Stimulated activated CD4-positive, alpha-beta T cell treated with anti-CD3 and anti-CD28 coated beads, Interleukin-2, amount 100 ng/mL, for 4 hours (primary cell): ENCODE data around the gene ARVCF.

Experiments used
- DNase-seq: peaks from one replicate; pipeline ENCODE4 v3.0.0-alpha.2; 2020; ENCODE audit warnings: low read depth

Gene ARVCF

DNA sequence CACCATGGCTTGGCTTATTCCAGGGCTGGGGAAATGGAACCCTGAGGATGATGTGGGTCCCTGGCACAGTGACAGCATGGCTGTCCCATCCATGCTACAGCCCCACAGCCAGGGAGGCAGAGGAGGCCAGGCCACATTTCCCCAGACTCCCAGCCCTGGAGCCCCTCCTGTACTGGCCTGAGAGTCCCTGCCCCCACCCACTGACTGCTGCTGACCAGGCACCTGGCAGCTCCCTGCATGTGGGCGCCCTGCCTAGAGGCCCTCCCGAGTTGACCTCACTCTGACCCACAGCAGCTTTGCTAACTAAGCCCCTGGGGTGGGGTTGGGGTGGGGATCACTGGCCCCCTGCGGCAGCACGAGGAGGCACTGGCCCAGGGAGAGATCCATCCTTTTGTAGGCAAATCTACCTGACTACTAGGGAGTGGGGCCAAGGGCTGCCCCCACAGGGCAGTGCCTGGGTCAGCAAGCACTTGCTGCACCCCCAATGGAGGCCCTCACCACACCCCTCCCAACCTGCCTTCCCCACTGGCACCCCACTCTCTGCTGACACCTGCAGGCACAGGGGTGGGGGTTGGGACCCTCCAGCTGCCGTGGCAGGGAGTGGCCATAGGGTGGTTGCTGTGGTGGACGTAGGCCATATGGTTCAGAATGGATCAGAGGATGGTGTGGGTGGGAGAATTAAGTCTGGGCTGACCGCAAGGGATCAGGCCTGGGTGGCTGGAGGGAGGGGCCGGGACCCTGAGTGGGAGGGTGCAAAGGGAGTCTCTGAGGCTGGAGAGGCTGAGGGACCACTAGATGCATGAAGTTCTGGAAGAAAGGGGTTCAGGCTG, 17.4 kb downstream of the ARVCF start:
- DNase-seq = no peak

DNA sequence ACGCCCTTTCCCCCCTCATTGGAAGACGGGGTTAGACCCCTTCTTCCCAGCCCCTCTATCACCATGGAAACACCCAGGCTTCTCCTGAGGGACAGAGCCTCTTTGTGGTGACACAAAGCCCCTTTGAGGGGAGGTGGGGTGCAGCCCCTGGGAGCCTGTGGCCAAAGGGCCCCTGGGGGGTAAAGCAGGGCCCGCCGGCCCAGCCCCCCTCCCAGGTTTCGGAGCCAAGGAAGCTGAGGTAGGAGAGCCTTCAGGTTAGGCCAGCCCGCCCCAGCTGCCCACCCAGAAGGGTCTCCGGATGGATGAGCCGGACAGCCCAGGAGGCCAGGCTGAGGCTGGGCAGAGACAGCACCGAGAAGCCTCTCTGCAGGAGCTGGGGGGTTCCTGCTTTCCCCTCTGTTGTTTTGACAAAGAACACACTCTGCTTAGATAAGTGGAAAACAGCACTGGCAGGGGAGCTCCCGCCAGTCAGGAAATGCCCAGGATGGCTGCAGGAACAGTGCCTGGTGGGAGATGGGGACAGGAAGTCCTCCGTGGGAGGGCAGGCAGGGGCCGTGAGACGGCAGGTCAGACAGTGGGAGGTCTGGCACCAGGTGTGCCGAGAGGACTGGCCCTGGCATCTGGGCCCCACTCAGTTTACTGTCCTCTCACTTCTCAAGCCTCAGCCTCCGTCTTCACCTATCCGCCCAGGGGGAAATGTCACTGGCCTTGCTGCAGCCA, 18.2 kb downstream of the ARVCF start:
- no peak for DNase-seq

DNA sequence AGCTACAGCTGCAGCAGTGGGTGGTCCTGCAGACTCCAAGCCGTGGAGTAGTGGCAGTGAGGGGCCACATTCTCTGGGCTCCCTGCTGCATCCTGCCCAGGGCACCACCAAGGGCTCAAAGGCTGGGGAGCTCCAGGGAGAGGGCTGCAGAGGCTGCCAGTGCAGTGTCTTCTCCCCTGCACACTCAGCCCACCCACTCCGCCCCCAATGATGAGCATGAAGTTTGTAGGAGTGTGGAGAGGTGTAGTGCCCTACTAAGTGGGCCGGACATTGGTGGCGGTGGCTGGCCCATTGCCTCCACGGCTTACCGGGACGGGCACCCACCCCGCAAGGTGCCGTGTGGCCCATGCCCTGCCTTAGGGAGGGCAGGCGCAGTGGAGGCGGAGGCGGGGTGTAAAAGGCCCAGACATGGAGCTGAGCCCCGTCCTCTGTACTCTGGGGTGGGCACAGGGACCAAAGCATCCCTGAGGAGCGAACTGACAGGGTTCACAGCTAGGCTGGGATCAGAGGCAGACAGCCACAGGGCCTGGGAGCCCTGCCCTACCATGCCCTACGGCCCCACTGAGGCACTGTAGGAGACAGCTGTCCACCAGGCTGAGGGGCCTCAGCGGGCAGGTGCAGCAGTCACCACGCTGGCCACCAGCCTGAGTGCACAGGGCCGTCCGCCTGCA, 18.9 kb downstream of the ARVCF start:
- DNase-seq = no peak

DNA sequence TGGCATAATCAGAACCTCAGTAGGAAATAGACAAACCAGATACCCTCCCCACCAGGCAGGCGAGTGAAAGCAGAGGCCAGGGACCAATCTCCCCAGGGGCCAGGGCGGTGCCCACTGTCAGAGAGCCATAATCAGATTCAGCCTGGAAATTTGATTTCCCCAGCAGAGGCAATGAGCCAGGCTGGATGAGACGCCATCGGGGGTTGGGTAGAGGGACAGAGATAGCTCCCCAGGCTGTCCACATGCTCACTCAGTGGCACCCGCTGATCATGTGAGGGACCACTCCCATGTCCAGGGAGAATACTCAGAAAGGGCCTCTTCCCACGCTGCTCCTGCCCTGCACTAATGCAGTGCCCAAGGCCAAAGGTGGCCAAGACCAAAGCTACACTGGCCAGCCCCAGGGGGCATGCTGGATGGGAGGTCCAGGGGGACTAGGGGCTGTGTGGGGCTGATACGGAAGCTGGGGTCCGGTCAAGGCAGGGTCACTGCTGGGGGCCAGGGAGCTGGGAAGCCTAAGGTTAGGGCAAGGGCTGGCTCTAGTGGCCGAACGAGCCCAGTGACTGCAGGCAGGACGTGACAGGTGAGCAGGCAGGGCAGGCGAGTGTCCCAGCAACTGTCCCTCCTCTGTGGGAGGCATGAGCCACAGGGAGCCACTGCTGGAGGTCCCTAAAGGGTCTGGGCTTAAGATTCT, 19.8 kb downstream of the ARVCF start:
- DNase-seq = no peak

DNA sequence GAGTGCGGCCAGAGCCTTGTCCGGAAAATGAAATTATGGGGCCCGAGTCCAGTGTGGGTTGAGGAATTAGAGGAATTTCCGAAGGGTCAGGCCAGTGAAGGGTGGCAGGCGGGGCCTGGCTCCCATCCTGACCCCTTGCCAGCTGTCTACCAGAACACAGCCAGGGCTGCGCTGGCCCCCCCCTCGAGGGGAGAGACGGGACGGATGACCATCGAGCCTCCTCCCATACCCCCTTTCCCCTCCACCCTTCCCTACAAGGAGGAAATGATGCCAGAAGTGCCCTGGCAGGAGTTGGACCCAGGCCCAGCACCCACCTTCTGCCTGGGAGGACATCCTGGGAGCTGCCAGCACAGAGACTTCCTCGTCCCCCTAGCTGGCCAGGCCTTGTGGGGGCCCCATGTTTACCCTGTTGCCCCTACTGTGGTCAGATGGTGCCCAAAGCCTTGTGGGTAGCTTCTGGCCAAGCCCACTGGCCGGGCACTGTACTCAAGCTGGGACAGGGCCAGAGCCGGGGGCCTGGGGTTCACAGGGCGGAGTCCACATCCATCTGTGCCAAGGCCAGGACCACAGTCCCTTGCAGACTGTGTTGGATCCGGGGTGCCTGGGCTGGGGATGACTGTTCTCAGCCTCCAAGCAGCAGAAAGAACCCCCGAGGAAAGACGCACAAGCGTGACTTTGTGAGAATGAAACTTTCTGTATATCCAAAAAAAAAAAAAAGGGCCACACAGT, 20.8 kb downstream of the ARVCF start:
- no peak for DNase-seq

DNA sequence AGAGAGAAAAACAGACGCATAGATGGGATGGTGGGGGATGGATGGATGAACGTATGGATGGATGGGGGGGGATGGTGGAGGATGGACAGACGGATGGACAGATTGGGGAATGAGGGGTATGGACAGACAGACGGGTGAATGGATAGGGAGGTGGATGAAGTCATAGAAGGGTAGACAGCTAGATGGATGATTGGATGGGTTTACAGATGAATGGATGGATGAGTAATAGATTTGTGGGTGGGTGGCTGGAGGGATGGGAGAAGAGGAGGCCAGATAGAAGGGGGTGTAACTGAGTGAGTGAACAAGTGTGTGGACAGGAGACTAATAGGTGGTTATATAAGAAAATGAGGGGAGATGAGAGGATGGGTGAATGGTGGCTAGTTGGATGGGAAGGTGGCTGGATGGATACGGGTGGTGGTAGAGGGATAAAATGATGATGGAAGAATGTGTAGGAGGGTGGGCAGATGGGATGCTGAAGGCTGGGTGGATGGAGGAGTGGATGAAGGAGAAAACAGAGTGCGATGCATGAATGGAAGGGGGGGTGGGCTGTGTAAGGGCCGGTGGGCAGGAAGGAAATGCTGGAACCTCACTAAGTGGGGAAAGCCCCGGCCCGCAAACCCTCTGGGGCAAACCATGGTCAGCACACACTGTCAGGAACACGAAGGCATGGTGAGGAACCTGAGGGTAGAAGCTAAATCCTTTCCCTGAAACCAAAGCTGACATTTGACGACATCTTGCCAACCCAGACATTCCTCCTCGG, 21.6 kb downstream of the ARVCF start:
- no peak for DNase-seq

DNA sequence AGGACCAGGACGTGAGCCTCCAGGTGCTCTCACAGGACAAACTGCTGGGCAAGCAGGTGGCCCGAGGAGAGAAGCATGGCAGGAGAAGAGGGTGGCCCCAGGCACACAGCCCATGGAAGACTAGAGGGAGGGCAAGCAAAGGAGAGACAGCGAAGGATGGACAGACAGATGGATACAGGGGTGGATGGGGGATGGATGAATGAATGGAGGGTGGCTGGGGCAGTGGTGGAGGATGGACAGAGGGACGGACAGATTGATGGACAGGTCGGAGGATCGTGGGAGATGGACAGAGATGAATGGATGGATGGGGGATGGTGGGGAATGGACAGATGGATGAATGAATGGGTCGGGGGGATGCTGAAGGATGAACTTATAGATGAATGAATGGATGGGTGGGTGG, 22.7 kb downstream of the ARVCF start:
- DNase-seq = no peak

DNA sequence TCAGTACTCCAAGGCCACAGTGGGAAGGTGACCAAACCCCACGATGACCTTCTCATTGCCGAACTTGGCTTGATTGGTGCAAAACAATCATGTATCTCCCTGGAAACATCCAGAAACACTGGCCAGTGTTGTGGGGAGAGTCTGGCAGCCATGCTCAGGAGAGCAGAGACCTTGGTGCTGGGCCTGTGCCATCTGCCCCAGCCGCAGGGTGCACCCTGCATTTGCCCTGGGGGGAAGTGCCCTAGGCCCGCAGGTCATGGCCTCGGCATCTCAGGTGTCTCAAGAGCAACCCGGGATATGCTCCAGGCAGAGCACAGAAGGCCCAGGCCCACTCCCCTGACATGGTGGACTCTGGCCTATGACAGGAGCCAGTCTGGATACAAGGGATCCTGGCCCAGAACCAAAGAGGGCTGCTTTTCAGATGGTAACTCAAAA, 23.7 kb downstream of the ARVCF start:
- DNase-seq = no peak

DNA sequence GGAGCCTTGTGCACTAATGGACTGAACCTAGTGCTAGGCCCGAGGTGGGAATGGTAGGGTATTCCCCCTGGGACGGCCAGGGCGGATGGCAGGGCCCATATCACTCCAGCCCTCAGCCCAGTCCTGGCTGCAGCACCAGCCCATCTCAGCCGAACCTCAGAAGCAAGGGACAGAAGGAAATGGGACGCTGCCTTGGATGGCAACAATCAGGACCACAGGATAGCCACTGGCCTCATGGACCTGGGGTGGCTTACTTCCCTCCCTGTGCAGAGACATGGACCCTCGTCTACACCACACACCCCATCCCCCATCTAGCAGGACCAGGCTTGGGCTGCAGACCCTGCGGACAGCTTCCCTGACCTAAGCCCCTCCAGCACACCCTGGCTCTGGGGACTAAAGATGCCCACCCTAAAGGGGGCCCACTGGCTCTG, 24.1 kb downstream of the ARVCF start:
- DNase-seq = no peak

DNA sequence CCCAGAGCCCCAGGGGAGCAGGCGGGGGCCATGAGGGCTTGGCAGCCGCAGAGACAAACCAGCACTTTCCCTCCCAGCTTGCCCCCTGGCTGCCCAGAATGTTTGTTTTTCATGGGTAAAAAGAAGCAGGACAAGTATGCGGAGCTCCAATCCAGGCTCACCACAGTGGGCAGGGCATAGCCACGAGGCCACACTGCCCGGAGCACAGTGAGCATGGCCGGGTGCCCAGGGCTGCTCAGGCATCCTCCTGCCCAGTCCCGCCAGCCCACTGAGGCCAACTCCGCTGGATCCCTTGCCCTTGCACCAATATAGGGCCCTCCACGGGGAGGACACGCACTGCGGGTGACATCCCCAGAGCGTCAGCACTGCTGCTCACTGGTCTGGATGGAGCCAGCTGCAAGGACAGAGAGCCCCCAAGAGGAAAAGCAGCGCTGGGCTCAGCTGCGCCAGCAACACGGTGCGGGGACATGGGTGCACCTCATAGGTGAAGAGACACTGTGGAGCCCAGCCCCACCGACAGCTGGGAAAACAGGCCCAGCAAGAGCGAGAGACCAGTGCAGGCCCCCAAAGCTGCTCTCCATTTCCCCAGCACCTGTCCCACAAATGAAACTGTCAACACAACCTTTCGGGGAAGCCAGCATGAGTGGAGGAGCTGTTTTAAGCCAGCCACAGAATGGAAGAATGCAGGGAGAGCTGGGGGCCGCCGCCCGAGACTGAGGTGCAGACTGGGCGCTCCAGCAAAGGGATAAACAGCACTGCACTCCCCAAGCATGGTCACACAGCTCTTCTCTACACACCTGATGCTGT, 24.8 kb downstream of the ARVCF start:
- DNase-seq = no peak

DNA sequence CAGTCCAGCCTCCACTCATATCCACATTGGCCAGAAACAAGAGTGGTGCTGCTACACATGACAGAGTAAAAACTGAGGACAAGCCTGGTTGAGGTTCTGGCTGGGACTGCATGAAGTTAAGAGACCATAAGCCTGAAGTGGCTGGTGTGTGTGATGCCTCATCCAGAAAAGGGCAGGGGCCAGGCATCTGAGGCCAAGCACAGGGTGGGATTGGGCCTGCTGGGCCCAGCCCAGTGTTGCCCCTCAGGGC, 25.3 kb downstream of the ARVCF start:
- no peak for DNase-seq

DNA sequence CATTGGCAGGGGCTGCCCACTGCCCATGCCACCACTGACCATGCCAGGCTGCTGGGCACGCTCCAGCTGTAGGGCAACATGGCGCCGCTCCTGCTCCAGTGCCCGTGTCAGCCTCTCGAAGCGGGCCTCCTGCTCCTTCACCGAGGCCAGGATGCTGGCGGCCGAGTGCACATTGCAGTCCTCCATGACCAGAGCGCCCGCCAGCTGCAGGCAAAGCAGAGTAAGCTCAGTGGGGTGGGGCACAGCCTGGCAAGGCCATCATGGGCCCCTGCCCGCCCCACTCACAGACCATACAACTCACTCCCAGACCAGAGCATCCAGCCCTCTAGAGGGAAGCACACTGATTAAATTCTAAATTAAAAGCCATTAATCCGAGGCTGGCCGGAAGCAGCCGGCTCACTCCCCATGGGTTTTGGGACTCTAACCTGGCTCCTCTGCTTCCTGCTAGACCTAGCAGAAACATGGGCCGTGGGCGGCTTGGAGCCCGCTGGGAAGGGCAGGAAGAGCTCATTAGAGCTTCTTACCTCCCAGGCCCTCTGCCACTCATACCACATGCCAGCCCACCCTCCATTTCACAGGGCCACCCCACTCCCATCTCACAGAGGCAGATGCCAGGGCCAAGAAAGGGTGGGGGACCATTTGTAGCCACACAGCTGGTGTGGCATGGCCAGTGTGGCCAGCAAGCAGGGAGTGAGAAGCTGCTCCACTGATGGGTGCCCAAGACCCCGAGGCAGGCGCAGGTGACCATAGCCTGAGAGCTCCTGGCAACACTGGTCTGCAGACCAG, 25.8 kb downstream of the ARVCF start:
- no peak for DNase-seq

DNA sequence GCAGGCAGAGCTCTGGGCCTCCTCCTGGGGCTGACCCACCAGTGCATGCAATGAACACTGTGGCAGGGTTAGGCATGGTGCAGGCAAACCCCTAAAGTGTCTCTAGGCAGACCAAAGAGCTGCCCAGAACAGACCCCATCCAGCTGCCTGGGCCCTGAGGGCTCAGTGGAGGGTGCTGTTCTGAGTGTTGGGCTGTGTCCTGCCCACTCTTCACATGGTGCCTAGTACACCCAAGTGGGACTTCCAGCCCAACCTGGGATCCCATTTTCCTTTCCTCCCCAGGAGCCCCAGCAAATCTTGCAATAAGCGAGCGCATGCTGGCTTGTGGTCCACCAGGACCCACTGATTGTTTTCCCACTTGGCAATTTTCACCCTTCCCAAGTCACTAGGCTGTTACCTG, 26.4 kb downstream of the ARVCF start:
- DNase-seq = no peak

DNA sequence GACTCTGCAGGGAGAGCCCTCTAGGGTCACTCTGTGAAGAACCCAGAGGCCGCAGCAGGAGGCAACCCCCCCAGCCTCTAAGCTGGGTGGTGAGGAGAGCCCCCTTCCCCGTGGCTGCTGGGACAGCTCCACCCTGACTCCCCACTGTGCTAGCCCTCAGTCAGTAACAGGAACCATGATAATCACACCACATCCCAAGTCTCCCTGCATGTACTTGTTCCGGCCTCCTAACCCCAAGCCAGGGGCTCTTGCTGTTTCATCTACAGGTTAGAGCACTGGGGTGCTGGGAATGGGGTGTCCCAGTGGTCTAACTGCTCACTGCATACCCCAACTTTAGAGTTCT, 26.9 kb downstream of the ARVCF start:
- no peak for DNase-seq

DNA sequence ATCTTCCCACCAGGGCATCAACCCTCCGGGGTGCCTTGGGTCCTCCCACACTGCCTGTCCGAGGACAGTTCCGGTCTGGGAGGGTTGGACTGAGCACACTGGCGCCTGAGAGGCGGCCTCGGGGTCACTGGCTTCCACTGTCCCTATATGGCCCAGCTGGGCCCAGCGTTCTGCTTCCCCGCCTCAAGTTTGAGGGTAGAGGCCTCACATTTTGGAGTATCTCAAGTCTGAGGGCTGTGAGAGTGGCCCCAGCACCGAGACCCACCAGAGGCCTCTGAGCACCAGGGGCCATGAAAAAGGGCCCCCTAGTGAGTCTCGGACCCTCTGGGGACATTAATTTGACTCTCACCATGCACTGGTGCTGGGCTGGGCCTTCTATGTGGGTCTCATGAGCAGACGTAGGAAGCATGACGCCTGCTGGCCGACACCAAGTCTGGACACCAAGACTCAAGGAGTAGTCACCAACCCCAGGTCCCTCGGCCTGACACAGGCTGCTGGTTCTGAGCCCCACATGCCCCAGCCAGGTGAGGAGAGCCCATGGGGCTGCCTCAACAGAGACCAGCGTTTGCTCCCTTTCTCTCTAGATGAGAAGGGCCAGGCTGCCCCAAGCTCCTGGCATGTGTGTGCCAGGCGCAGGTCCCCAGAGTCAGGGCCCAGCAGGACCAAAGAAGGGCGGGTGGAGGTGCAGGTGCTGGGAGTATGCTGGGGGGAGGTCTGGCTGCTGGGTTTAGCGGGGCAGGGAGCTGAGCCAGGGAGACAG, 27.5 kb downstream of the ARVCF start:
- no peak for DNase-seq

DNA sequence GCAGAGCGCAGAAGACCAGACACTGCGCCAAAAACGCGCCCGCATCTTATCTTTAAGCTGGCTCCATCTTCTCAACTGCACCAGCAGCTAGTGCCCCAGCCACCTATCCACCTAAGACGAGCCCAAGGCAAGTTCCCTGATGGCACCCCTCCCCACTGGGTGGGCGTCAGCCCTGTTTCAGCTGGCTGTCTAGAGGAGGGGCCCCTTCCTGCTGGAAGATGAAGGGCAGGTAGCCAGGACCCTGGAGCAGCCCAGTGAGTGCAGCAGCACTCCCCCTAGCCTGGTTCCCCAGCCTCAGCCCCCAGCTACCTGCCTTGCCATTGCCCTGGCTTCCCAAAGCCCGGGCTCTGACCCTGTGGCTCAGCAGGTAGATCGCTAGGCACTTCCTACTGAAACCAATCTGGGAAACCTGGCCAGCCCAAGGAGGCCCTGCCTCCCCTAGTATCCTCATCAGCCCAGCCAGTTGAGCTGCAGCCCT, 28.3 kb downstream of the ARVCF start:
- DNase-seq = no peak

DNA sequence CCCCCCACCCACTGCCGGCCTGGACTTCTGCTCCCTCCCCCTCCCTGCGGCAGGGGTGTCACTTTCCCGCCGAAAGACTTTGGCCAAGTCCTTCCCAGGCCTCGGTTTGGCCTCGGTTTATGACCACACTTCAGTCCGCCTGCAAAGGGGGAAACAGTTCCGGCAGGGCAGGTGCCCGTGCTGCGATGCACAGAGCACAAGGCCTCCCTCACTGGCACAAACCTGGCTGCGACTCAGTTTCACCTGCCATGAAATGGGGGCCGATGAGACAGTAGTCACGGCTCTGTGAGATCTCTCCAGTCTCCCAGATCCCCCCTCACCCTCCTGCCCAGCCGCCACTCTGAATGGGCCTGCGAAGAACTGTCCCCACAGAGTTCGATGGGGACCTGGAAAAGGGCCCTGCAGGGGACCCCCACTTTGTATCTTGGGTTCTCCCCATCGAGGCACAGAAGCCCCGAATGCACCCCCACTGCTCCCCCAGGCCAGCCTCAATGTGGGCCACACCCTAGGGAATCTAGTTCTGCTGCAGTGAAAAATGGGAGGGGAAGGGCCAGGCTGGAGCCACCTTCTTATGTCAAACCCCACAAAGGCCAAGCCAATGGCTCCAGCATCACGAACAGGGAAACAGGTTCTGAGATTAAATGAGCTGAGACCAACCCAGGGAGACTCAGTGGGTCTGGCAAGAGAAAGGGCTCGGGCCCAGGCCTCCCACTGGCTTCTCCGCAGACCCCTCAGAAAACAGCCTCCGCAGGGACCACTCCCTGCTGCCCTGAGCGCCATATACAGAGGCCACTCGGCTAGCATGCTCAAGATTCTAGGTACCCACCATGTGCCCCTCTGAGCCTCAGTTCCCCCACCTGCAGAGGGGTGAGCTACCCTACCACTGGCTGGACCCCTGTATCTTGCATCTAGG, 29.0 kb downstream of the ARVCF start:
- no peak for DNase-seq
